Measurements from ENCODE around the gene SLC6A11. TPM values are rescaled to one million over a fixed set of nuclear protein-coding genes. Genes with fewer than 3 reads are reported as not detected.

Gene SLC6A11
- total and polyA plus RNA-seq, 4 donors: 50.0 to 265 (median 168) TPM

- Histone ChIP-seq H3K27me3 (ENCODE audit: control insufficient read depth, insufficient read depth, low read length) (no peaks in the 10 kb centered on the region), H3K4me3 (ENCODE audit: low read depth, low read length) (no peak overlapping the region), H3K27ac (ENCODE audit: low read depth, low read length) (peak overlapping the region; percentile 35), H3K9me3 (ENCODE audit: control insufficient read depth, insufficient read depth, low read length) (peaks cover 2% of the 10 kb centered on the region), H3K36me3 (ENCODE audit: control insufficient read depth, insufficient read depth, low read length) (peaks cover 21% of the 10 kb centered on the region), H3K4me1 (ENCODE audit: control insufficient read depth, insufficient read depth, low read length) (peaks cover 53% of the 10 kb centered on the region)
- no peak for DNase-seq (ENCODE audit: low read depth in 4 of 6, low spot score in 6 of 6)
- no CpG with 5 or more reads among the region's 1 CpG for WGBS (ENCODE audit: insufficient coverage)
Measured at GRCh38 chr3:10941972-10942371, 125.9 kb downstream of the SLC6A11 start.

GRCh38 chr3:10942690-10943205 is 126.7 kb downstream of the SLC6A11 start:
- peaks cover 59% of the 10 kb centered on the region for H3K4me1 ChIP-seq (ENCODE audit: control insufficient read depth, insufficient read depth, low read length)
- WGBS (ENCODE audit: insufficient coverage): 28% methylated on average over 2 of the region's 4 CpGs
- peaks cover 14% of the 10 kb centered on the region for H3K36me3 ChIP-seq (ENCODE audit: control insufficient read depth, insufficient read depth, low read length)
- peak in 2 of 6 donors; percentile 70 to 77 for DNase-seq (ENCODE audit: low read depth in 4 of 6, low spot score in 6 of 6)
- no peak overlapping the region for H3K4me3 ChIP-seq (ENCODE audit: low read depth, low read length)
- H3K27ac ChIP-seq (ENCODE audit: low read depth, low read length): peak overlapping the region; percentile 35
- peaks cover 2% of the 10 kb centered on the region for H3K9me3 ChIP-seq (ENCODE audit: control insufficient read depth, insufficient read depth, low read length)
- H3K27me3 ChIP-seq (ENCODE audit: control insufficient read depth, insufficient read depth, low read length): no peaks in the 10 kb centered on the region

- Histone ChIP-seq H3K9me3 (ENCODE audit: control insufficient read depth, insufficient read depth, low read length) (peaks cover 2% of the 10 kb centered on the region), H3K36me3 (ENCODE audit: control insufficient read depth, insufficient read depth, low read length) (no peaks in the 10 kb centered on the region), H3K27me3 (ENCODE audit: control insufficient read depth, insufficient read depth, low read length) (no peaks in the 10 kb centered on the region), H3K4me3 (ENCODE audit: low read depth, low read length) (no peak overlapping the region), H3K4me1 (ENCODE audit: control insufficient read depth, insufficient read depth, low read length) (peaks cover 67% of the 10 kb centered on the region), H3K27ac (ENCODE audit: low read depth, low read length) (no peak overlapping the region)
- WGBS (ENCODE audit: insufficient coverage): 69% methylated on average over 8 of the region's 8 CpGs
- no peak for DNase-seq (ENCODE audit: low read depth in 4 of 6, low spot score in 6 of 6)
Measured at GRCh38 chr3:10944866-10945265, 128.8 kb downstream of the SLC6A11 start.

GRCh38 chr3:10945683-10946287 is 129.8 kb downstream of the SLC6A11 start:
- H3K4me1 ChIP-seq (ENCODE audit: control insufficient read depth, insufficient read depth, low read length): peaks cover 73% of the 10 kb centered on the region
- no peak overlapping the region for H3K27ac ChIP-seq (ENCODE audit: low read depth, low read length)
- no peaks in the 10 kb centered on the region for H3K27me3 ChIP-seq (ENCODE audit: control insufficient read depth, insufficient read depth, low read length)
- WGBS (ENCODE audit: insufficient coverage): 59% methylated on average over 8 of the region's 8 CpGs
- peak in 2 of 6 donors; percentile 85 to 87 for DNase-seq (ENCODE audit: low read depth in 4 of 6, low spot score in 6 of 6)
- peaks cover 2% of the 10 kb centered on the region for H3K9me3 ChIP-seq (ENCODE audit: control insufficient read depth, insufficient read depth, low read length)
- no peaks in the 10 kb centered on the region for H3K36me3 ChIP-seq (ENCODE audit: control insufficient read depth, insufficient read depth, low read length)
- H3K4me3 ChIP-seq (ENCODE audit: low read depth, low read length): no peak overlapping the region

GRCh38 chr3:10946526-10946925 is 130.5 kb downstream of the SLC6A11 start:
- Histone ChIP-seq H3K9me3 (ENCODE audit: control insufficient read depth, insufficient read depth, low read length) (peaks cover 2% of the 10 kb centered on the region), H3K4me1 (ENCODE audit: control insufficient read depth, insufficient read depth, low read length) (peaks cover 80% of the 10 kb centered on the region), H3K27me3 (ENCODE audit: control insufficient read depth, insufficient read depth, low read length) (no peaks in the 10 kb centered on the region), H3K36me3 (ENCODE audit: control insufficient read depth, insufficient read depth, low read length) (no peaks in the 10 kb centered on the region), H3K4me3 (ENCODE audit: low read depth, low read length) (no peak overlapping the region), H3K27ac (ENCODE audit: low read depth, low read length) (no peak overlapping the region)
- DNase-seq (ENCODE audit: low read depth in 4 of 6, low spot score in 6 of 6): no peak
- WGBS (ENCODE audit: insufficient coverage): 87% methylated on average over 3 of the region's 8 CpGs

GRCh38 chr3:10948326-10948725 is 132.3 kb downstream of the SLC6A11 start:
- H3K27ac ChIP-seq (ENCODE audit: low read depth, low read length): no peak overlapping the region
- WGBS (ENCODE audit: insufficient coverage): 84% methylated on average over 6 of the region's 6 CpGs
- no peak for DNase-seq (ENCODE audit: low read depth in 4 of 6, low spot score in 6 of 6)
- H3K36me3 ChIP-seq (ENCODE audit: control insufficient read depth, insufficient read depth, low read length): no peaks in the 10 kb centered on the region
- H3K9me3 ChIP-seq (ENCODE audit: control insufficient read depth, insufficient read depth, low read length): no peaks in the 10 kb centered on the region
- no peaks in the 10 kb centered on the region for H3K27me3 ChIP-seq (ENCODE audit: control insufficient read depth, insufficient read depth, low read length)
- H3K4me3 ChIP-seq (ENCODE audit: low read depth, low read length): no peak overlapping the region
- peaks cover 82% of the 10 kb centered on the region for H3K4me1 ChIP-seq (ENCODE audit: control insufficient read depth, insufficient read depth, low read length)

- Histone ChIP-seq H3K27me3 (ENCODE audit: control insufficient read depth, insufficient read depth, low read length) (no peaks in the 10 kb centered on the region), H3K36me3 (ENCODE audit: control insufficient read depth, insufficient read depth, low read length) (no peaks in the 10 kb centered on the region), H3K27ac (ENCODE audit: low read depth, low read length) (peak overlapping the region; percentile 59), H3K4me3 (ENCODE audit: low read depth, low read length) (no peak overlapping the region), H3K4me1 (ENCODE audit: control insufficient read depth, insufficient read depth, low read length) (peaks cover 87% of the 10 kb centered on the region), H3K9me3 (ENCODE audit: control insufficient read depth, insufficient read depth, low read length) (no peaks in the 10 kb centered on the region)
- DNase-seq (ENCODE audit: low read depth in 4 of 6, low spot score in 6 of 6): peak in 2 of 6 donors; percentile 86 to 89
- WGBS (ENCODE audit: insufficient coverage): 16% methylated on average over 17 of the region's 19 CpGs
Measured at GRCh38 chr3:10949197-10949596, 133.2 kb downstream of the SLC6A11 start.

- H3K4me1 ChIP-seq (ENCODE audit: control insufficient read depth, insufficient read depth, low read length): peaks cover 84% of the 10 kb centered on the region
- WGBS (ENCODE audit: insufficient coverage): 48% methylated on average over 12 of the region's 12 CpGs
- peak overlapping the region; percentile 11 for H3K4me3 ChIP-seq (ENCODE audit: low read depth, low read length)
- no peaks in the 10 kb centered on the region for H3K36me3 ChIP-seq (ENCODE audit: control insufficient read depth, insufficient read depth, low read length)
- peak overlapping the region; percentile 71 for H3K27ac ChIP-seq (ENCODE audit: low read depth, low read length)
- H3K9me3 ChIP-seq (ENCODE audit: control insufficient read depth, insufficient read depth, low read length): no peaks in the 10 kb centered on the region
- no peaks in the 10 kb centered on the region for H3K27me3 ChIP-seq (ENCODE audit: control insufficient read depth, insufficient read depth, low read length)
- DNase-seq (ENCODE audit: low read depth in 4 of 6, low spot score in 6 of 6): peak in 2 of 6 donors; percentile 86 to 91
Measured at GRCh38 chr3:10950476-10951294, 134.7 kb downstream of the SLC6A11 start.

GRCh38 chr3:10951295-10951926 is 135.4 kb downstream of the SLC6A11 start:
- WGBS (ENCODE audit: insufficient coverage): 65% methylated on average over 6 of the region's 7 CpGs
- H3K27ac ChIP-seq (ENCODE audit: low read depth, low read length): peak overlapping the region; percentile 71

More at GRCh38 chr3:10951295-10951926, 135.4 kb downstream of the SLC6A11 start:
- peaks cover 84% of the 10 kb centered on the region for H3K4me1 ChIP-seq (ENCODE audit: control insufficient read depth, insufficient read depth, low read length)
- no peaks in the 10 kb centered on the region for H3K9me3 ChIP-seq (ENCODE audit: control insufficient read depth, insufficient read depth, low read length)
- DNase-seq (ENCODE audit: low read depth in 4 of 6, low spot score in 6 of 6): no peak
- peaks cover 3% of the 10 kb centered on the region for H3K36me3 ChIP-seq (ENCODE audit: control insufficient read depth, insufficient read depth, low read length)
- peak overlapping the region; percentile 11 for H3K4me3 ChIP-seq (ENCODE audit: low read depth, low read length)
- H3K27me3 ChIP-seq (ENCODE audit: control insufficient read depth, insufficient read depth, low read length): no peaks in the 10 kb centered on the region
